SK-N-SH (cell line): ENCODE results near the gene AQP1. TPM values are rescaled to one million over a fixed set of nuclear protein-coding genes. Genes with fewer than 3 reads are reported as not detected.

Source experiments
- CTCF ChIA-PET: fragments of 300-600, 350-600 bp; formaldehyde crosslinking; extraction: SDS; loops from one replicate; lab custom pipeline; 2021; lab: Yijun Ruan, JAX
- POLR2A ChIA-PET: fragments of 350-600 bp; sonication (Branson Sonifier 250); formaldehyde crosslinking; extraction: SDS; loops from one replicate; lab custom pipeline; 2020; ENCODE audit warnings: antibody characterized with exemption, inconsistent platforms; lab: Yijun Ruan, JAX
- DNase-seq: peaks from one replicate; pipeline ENCODE4 v3.0.0; 2012
- H2AFZ ChIP-seq: fragments of 200-600 bp; sonication (generic); 2 replicates; pipeline ENCODE4 v1.8.1; 2016; ENCODE audit warnings: antibody characterized with exemption, mild to moderate bottlenecking, low read depth
- H3F3A ChIP-seq: fragments of 200-600 bp; sonication (generic); replicated peaks from 2 replicates; pipeline ENCODE3; 2016; ENCODE audit warnings: antibody characterized with exemption, mild to moderate bottlenecking; ENCODE audit not compliant: insufficient read depth
- H3K27ac ChIP-seq, 2 experiments: fragments of 200-500 bp in 1 of 2; fragments of 200-600 bp in 1 of 2; sonication (Bioruptor generic) in 1 of 2; sonication (generic), shearing (Covaris generic) in 1 of 2; 2 replicates each; pipeline versions ENCODE4 v1.5.1 to v1.6.1; 2014 to 2016; ENCODE audit warnings: low read depth in 2 of 2, inconsistent platforms in 1 of 2, low read length in 1 of 2, mild to moderate bottlenecking in 1 of 2, mixed read lengths in 1 of 2
- H3K27me3 ChIP-seq: fragments of 200-600 bp; sonication (generic), shearing (Covaris generic); 2 replicates; pipeline ENCODE4 v1.6.1; 2016; ENCODE audit warnings: mixed run types; ENCODE audit not compliant: insufficient read depth
- H3K36me3 ChIP-seq, 2 experiments: fragments of 200-500 bp in 1 of 2; fragments of 200-600 bp in 1 of 2; sonication (Bioruptor generic) in 1 of 2; sonication (generic) in 1 of 2; replicated peaks in 1 of 2; 2 replicates each; pipeline versions ENCODE3 to v1.5.1; 2014 to 2016; ENCODE audit warnings: low read length in 1 of 2, mild to moderate bottlenecking in 1 of 2; ENCODE audit not compliant: insufficient read depth in 2 of 2, control insufficient read depth in 1 of 2
- H3K4me1 ChIP-seq, 2 experiments: fragments of 200-500 bp in 1 of 2; fragments of 200-600 bp in 1 of 2; sonication (Bioruptor generic) in 1 of 2; sonication (generic), shearing (Covaris generic) in 1 of 2; 2 replicates each; pipeline versions ENCODE4 v1.5.1 to v1.6.1; 2014 to 2016; ENCODE audit warnings: low read depth in 1 of 2, low read length in 1 of 2, mixed run types in 1 of 2; ENCODE audit not compliant: insufficient read depth in 2 of 2, control insufficient read depth in 1 of 2
- H3K4me2 ChIP-seq: fragments of 200-600 bp; sonication (generic), shearing (Covaris generic); 2 replicates; pipeline ENCODE4 v1.6.1; 2017; ENCODE audit warnings: mixed run types
- H3K4me3 ChIP-seq, 2 experiments: fragments of 200-500 bp in 1 of 2; fragments of 200-600 bp in 1 of 2; sonication (Bioruptor generic) in 1 of 2; sonication (generic), shearing (Covaris generic) in 1 of 2; 2 replicates each; pipeline versions ENCODE4 v1.5.1 to v1.8.1; 2014 to 2016; ENCODE audit warnings: low read depth in 2 of 2, inconsistent platforms in 1 of 2, low read length in 1 of 2, mild to moderate bottlenecking in 1 of 2, mixed read lengths in 1 of 2, moderate library complexity in 1 of 2
- H3K79me2 ChIP-seq: fragments of 200-600 bp; sonication (generic); 2 replicates; pipeline ENCODE4 v1.8.1; 2017; ENCODE audit warnings: mild to moderate bottlenecking; ENCODE audit not compliant: insufficient read depth
- H3K9ac ChIP-seq: fragments of 200-600 bp; sonication (generic); 2 replicates; pipeline ENCODE4 v1.6.1; 2017; ENCODE audit warnings: mixed run types
- H3K9me2 ChIP-seq: fragments of 200-600 bp; sonication (generic); 2 replicates; pipeline ENCODE4 v1.6.1; 2017; ENCODE audit warnings: mixed run types
- H3K9me3 ChIP-seq: fragments of 200-600 bp; sonication (generic); 2 replicates; pipeline ENCODE4 v1.6.1; 2017; ENCODE audit warnings: mixed run types, mild to moderate bottlenecking, moderate library complexity
- H4K20me1 ChIP-seq: fragments of 200-600 bp; sonication (generic); 2 replicates; pipeline ENCODE4 v1.6.1; 2017; ENCODE audit warnings: mild to moderate bottlenecking, mixed run types; ENCODE audit not compliant: insufficient read depth
- CHD2 ChIP-seq: fragments of 150-350 bp; IDR thresholded peaks from 2 replicates; pipeline ENCODE4 v1.6.1; 2018; ENCODE audit warnings: low read length; ENCODE audit not compliant: partially characterized antibody
- EP300 ChIP-seq, 2 experiments: IDR thresholded peaks; 2 replicates each; pipeline versions ENCODE4 v1.4.0 to v1.6.1; 2012; ENCODE audit warnings: borderline replicate concordance in 1 of 2, low read depth in 1 of 2, low read length in 1 of 2
- FOSL2 ChIP-seq: IDR thresholded peaks from 2 replicates; pipeline ENCODE4 v1.4.0; 2012; ENCODE audit warnings: low read depth, mild to moderate bottlenecking, moderate library complexity, borderline replicate concordance
- FOXJ3 ChIP-seq: sonication (generic); formaldehyde crosslinking; IDR thresholded peaks from 2 replicates; pipeline ENCODE4 v1.5.1; 2020; ENCODE audit warnings: mild to moderate bottlenecking, missing genetic modification reagents
- GABPA ChIP-seq: IDR thresholded peaks from 2 replicates; pipeline ENCODE4 v1.4.0; 2012; ENCODE audit warnings: low read depth, mild to moderate bottlenecking
- GATA2 ChIP-seq: sonication (generic); formaldehyde crosslinking; IDR thresholded peaks from 2 replicates; pipeline ENCODE4 v1.5.0; 2020; ENCODE audit warnings: mild to moderate bottlenecking, missing genetic modification reagents
- IRF3 ChIP-seq: fragments of 150-350 bp; IDR thresholded peaks from 2 replicates; pipeline ENCODE4 v1.6.1; 2016; ENCODE audit warnings: mild to moderate bottlenecking, low read depth, low read length
- MAX ChIP-seq: IDR thresholded peaks from 2 replicates; pipeline ENCODE4 v1.4.0; 2012; ENCODE audit warnings: low read depth
- MXI1 ChIP-seq: IDR thresholded peaks from 2 replicates; pipeline ENCODE4 v1.6.1; 2012; ENCODE audit warnings: mild to moderate bottlenecking, low read depth, low read length, improper control_type of control experiment
- NRF1 ChIP-seq: IDR thresholded peaks from 2 replicates; pipeline ENCODE4 v1.6.1; 2012; ENCODE audit warnings: low read depth, mild to moderate bottlenecking, low read length
- PBX3 ChIP-seq: IDR thresholded peaks from 2 replicates; pipeline ENCODE4; 2012
- POLR2AphosphoS5 ChIP-seq: IDR thresholded peaks from 2 replicates; pipeline ENCODE4 v1.6.1; 2012; ENCODE audit warnings: low read depth, low read length
- RCOR1 ChIP-seq: fragments of 150-350 bp; IDR thresholded peaks from 2 replicates; pipeline ENCODE4 v1.6.1; 2017; ENCODE audit warnings: antibody characterized with exemption, low read length
- REST ChIP-seq: IDR thresholded peaks from 2 replicates; pipeline ENCODE4 v1.6.1; 2012; ENCODE audit warnings: mild to moderate bottlenecking, low read depth, low read length, moderate library complexity
- RFX5 ChIP-seq: IDR thresholded peaks from 2 replicates; pipeline ENCODE4 v1.6.1; 2012; ENCODE audit warnings: mild to moderate bottlenecking, improper control_type of control experiment, low read length
- RXRA ChIP-seq: IDR thresholded peaks from 2 replicates; pipeline ENCODE4 v1.4.0; 2012; ENCODE audit warnings: low read depth, mild to moderate bottlenecking, borderline replicate concordance
- SIN3A ChIP-seq: IDR thresholded peaks from 2 replicates; pipeline ENCODE4 v1.6.1; 2012; ENCODE audit warnings: low read depth, mild to moderate bottlenecking, low read length, moderate library complexity, borderline replicate concordance
- TAF1 ChIP-seq: IDR thresholded peaks from 2 replicates; pipeline ENCODE4 v1.6.1; 2012; ENCODE audit warnings: low read depth, mild to moderate bottlenecking, low read length, moderate library complexity, borderline replicate concordance
- TCF12 ChIP-seq: IDR thresholded peaks from 2 replicates; pipeline ENCODE4 v1.4.0; 2012
- USF1 ChIP-seq: IDR thresholded peaks from 2 replicates; pipeline ENCODE4 v1.4.0; 2012; ENCODE audit warnings: low read depth, borderline replicate concordance
- YY1 ChIP-seq: IDR thresholded peaks from 2 replicates; pipeline ENCODE4 v1.4.0; 2012; ENCODE audit warnings: low read depth, mild to moderate bottlenecking
- WGBS: methylation state at CpG from one replicate; pipeline ENCODE4 v1.1.6; 2017; ENCODE audit warnings: low lambda C conversion rate; 5-methylcytosine and 5-hydroxymethylcytosine counted together
- polyA plus RNA-seq, 3 experiments: library from polyadenylated mRNA; depleted of rRNA; stranded (reverse); fragments of >200 nt; gene quantifications; 2 replicates each; pipeline ENCODE4 v1.2.3, GENCODE V29; 2012

AQP1 gene
- polyA plus RNA-seq, 1 of the 3 experiments (the other 2 are of a cell fraction), result 1.7 TPM

- Histone ChIP-seq H3K79me2 (no peaks in the 10 kb centered on the region), H3K36me3 (no peaks in the 10 kb centered on the region), H4K20me1 (no peaks in the 10 kb centered on the region), H3K4me3 (no peak overlapping the region), H2AFZ (no peak overlapping the region), H3K9ac (no peak overlapping the region), H3K27me3 (no peaks in the 10 kb centered on the region), H3K4me1 (peaks cover 7 to 50% of the 10 kb centered on the region in 2 experiments; a peak in 3 of 4 replicates), H3K9me3 (no peaks in the 10 kb centered on the region), H3K9me2 (no peaks in the 10 kb centered on the region), H3K4me2 (no peak overlapping the region), H3K27ac (peak overlapping the region in 1 of 2 experiments; percentile 92; a peak in 2 of 4 replicates), H3F3A (peaks cover 14% of the 10 kb centered on the region)
- no peak for TF ChIP-seq FOSL2
- TF ChIP-seq USF1, result no peak
- TF ChIP-seq IRF3, result no peak
- no peak for TF ChIP-seq CHD2
- no peak for TF ChIP-seq FOXJ3 (CRISPR knock-in tag)
- no peak for DNase-seq
- ChIA-PET POLR2A (interaction anchor here (1.0 kb wide), 1 partner anchor 11 kb away, joined by 4 read pairs; no protein-coding TSS in a partner anchor), CTCF (interaction anchor here (0.7 to 2.3 kb wide), 10 partner anchors 10 to 236 kb away, joined by 3 to 6 read pairs (median 4); no protein-coding TSS in a partner anchor)
- 72% methylated on average over 9 of the region's 10 CpGs for WGBS
Measured at GRCh38 chr7:30887464-30887872, 24.2 kb upstream of the AQP1 start.

- DNase-seq, result no peak
- H3K36me3 ChIP-seq, result no peaks in the 10 kb centered on the region
- no peak overlapping the region for H3K4me3 ChIP-seq
- POLR2A ChIA-PET, result no interaction called here
- H3K27me3 ChIP-seq, result no peaks in the 10 kb centered on the region
- peaks cover 14% of the 10 kb centered on the region for H3F3A ChIP-seq
- H4K20me1 ChIP-seq, result no peaks in the 10 kb centered on the region
- H3K27ac ChIP-seq, result peak overlapping the region in 1 of 2 experiments; percentile 38; a peak in 1 of 4 replicates
- no peaks in the 10 kb centered on the region for H3K79me2 ChIP-seq
- H3K9ac ChIP-seq, result no peak overlapping the region
- no peak overlapping the region for H2AFZ ChIP-seq
- CTCF ChIA-PET, result interaction anchor here (0.8 to 2.0 kb wide), 5 partner anchors 10 to 234 kb away, joined by 3 to 8 read pairs (median 4); no protein-coding TSS in a partner anchor
- H3K4me1 ChIP-seq, result peaks cover 7 to 50% of the 10 kb centered on the region in 2 experiments; a peak in 3 of 4 replicates
- peak overlapping the region; percentile 32 for H3K4me2 ChIP-seq
- H3K9me3 ChIP-seq, result no peaks in the 10 kb centered on the region
- 48% methylated on average over 3 of the region's 3 CpGs for WGBS
- H3K9me2 ChIP-seq, result no peaks in the 10 kb centered on the region
- TF ChIP-seq MXI1 (no peak), POLR2AphosphoS5 (peak; percentile 52; the same call in 1 of the 2 replicates), RCOR1 (no peak), REST (no peak), RFX5 (no peak), FOXJ3 (CRISPR knock-in tag) (no peak), MAX (no peak), FOSL2 (peak; percentile 87), NRF1 (no peak), GABPA (no peak), EP300 (IDR thresholded peaks at IDR 0.05; ENCODE audit: borderline replicate concordance in 1 of 2, low read depth in 1 of 2, low read length in 1 of 2) (peak in 1 of 2 experiments; percentile 57; a peak in 1 of 4 replicates), RXRA (no peak), GATA2 (no peak), TAF1 (no peak), SIN3A (no peak), PBX3 (peak; percentile 53), TCF12 (peak; percentile 86), YY1 (no peak)
Measured at GRCh38 chr7:30888747-30889146, 22.9 kb upstream of the AQP1 start.
